Nephron progenitor cell (in vitro differentiated cells): Measurements from ENCODE around the gene SBF1.

ENCODE experiments used
- DNase-seq: peaks from one replicate; pipeline ENCODE4 v3.0.0; 2021
- H3K27ac Mint-ChIP-seq: 2 replicates; pipeline ENCODE4 v1.8.0; 2021; ENCODE audit warnings: mild to moderate bottlenecking, moderate library complexity, mixed read lengths
- H3K27me3 Mint-ChIP-seq: 2 replicates; pipeline ENCODE4 v1.8.0; 2021; ENCODE audit warnings: mild to moderate bottlenecking, low read depth, mixed read lengths; ENCODE audit not compliant: poor library complexity
- H3K36me3 Mint-ChIP-seq: 2 replicates; pipeline ENCODE4 v1.8.0; 2021; ENCODE audit warnings: low read depth, mixed read lengths
- H3K4me1 Mint-ChIP-seq: 2 replicates; pipeline ENCODE4 v1.8.0; 2021; ENCODE audit warnings: mixed read lengths
- H3K4me3 Mint-ChIP-seq: 2 replicates; pipeline ENCODE4 v1.8.0; 2021; ENCODE audit warnings: mild to moderate bottlenecking, moderate library complexity, mixed read lengths
- H3K9me3 Mint-ChIP-seq: 2 replicates; pipeline ENCODE4 v1.8.0; 2021; ENCODE audit warnings: mild to moderate bottlenecking, moderate library complexity, mixed read lengths
- CTCF ChIP-seq: fragments of 200-600 bp; sonication (generic); IDR thresholded peaks from 2 replicates; pipeline ENCODE4 v1.5.0; 2021; ENCODE audit warnings: antibody characterized with exemption

SBF1 gene

DNA sequence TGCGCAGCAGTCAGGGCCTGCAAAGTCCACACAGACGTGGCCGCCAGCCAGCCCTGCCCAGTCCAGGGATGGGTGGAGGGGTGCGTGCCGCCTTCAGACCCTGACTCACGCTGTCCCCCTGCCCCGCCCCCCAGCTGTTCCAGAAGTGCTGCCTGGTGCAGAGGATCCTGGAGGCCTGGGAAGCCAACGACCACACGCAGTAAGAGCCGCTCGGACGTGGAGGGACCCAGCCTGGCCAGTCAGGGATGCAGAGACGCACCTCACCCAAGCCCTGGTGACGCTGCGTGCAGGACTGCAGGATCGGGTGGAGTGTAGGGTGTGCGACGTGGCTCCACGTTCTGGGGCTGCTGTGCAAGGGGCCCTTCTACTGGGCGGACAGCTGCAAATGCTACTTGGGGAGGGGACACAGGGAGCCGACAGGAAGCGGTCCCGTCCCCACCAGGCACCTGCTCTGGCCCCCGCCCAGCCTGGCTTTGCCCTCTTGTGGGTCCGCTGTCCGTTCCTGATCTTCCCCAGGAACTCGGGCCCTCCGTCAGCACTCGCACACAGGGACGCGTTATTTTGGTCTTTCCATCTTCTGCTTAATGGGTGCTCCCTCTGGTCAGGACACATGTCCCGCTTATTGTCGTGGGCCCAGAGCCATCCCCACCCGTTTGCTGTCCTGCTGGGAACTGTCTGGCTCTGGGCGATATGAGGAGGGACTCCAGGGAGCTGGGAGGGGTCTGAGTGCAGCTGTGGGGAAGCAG lies 42.5 kb downstream of the SBF1 start:
- Mint-ChIP-seq H3K27me3 (no peaks in the 10 kb centered on the region), H3K27ac (no peak overlapping the region), H3K4me1 (no peaks in the 10 kb centered on the region), H3K9me3 (peaks cover 4% of the 10 kb centered on the region), H3K4me3 (no peak overlapping the region), H3K36me3 (peaks cover 42% of the 10 kb centered on the region)
- no peak for TF ChIP-seq CTCF
- DNase-seq, result no peak

GRCh38 chr22:50425179-50425916 lies 49.5 kb downstream of the SBF1 start:
- Mint-ChIP-seq H3K9me3 (peaks cover 7% of the 10 kb centered on the region), H3K4me3 (no peak overlapping the region), H3K36me3 (peaks cover 65% of the 10 kb centered on the region), H3K27ac (peak overlapping the region; percentile 4), H3K4me1 (no peaks in the 10 kb centered on the region), H3K27me3 (no peaks in the 10 kb centered on the region)
- no peak for DNase-seq
- TF ChIP-seq CTCF, result no peak

- Mint-ChIP-seq H3K4me1 (no peaks in the 10 kb centered on the region), H3K4me3 (no peak overlapping the region), H3K27ac (no peak overlapping the region), H3K9me3 (peaks cover 7% of the 10 kb centered on the region), H3K27me3 (peaks cover 4% of the 10 kb centered on the region), H3K36me3 (peaks cover 65% of the 10 kb centered on the region)
- TF ChIP-seq CTCF, result no peak
- no peak for DNase-seq
Measured at GRCh38 chr22:50423956-50424355, 50.9 kb downstream of the SBF1 start.

DNA sequence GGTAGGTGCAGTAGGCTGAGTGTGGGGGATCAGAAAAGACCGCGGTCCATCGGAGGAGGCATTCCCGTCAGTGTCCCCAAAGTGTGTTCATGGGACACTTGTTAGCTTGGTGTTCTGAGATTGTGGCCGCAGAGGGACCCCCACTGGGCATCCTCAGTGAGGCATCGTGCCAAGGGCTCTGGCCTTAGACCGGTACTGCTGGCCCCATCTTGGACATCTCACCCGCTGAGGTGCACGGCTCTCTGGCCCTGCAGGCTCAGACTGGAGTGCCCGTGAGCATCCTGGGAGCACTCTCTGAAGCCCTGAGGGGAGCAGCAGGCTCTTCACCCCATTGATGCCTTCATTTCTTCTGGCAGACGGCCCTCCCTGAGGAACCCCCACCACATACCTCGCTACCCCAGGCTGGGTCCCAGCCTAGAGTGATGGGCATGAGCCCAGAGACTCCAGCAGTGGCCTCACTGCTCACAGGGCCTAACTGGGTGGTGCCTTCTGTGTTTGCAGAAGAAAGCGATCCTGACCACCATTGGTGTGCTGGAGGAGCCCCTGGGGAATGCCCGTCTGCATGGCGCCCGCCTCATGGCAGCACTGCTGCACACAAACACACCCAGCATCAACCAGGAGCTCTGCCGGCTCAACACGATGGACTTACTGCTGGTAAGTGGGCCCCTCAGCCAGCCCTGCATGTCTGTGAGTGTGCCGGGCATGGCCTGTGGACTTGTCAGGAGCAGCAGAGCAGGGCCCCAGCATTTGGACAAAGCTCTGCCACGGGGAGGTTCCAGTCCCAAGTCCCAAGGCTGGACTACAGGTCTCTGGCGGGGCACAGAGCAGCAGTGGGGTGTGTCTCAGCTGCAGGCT lies 51.6 kb downstream of the SBF1 start:
- no peak for TF ChIP-seq CTCF
- Mint-ChIP-seq H3K27me3 (peaks cover 4% of the 10 kb centered on the region), H3K4me1 (no peaks in the 10 kb centered on the region), H3K27ac (no peak overlapping the region), H3K36me3 (peaks cover 58% of the 10 kb centered on the region), H3K9me3 (peaks cover 5% of the 10 kb centered on the region), H3K4me3 (no peak overlapping the region)
- no peak for DNase-seq

DNA sequence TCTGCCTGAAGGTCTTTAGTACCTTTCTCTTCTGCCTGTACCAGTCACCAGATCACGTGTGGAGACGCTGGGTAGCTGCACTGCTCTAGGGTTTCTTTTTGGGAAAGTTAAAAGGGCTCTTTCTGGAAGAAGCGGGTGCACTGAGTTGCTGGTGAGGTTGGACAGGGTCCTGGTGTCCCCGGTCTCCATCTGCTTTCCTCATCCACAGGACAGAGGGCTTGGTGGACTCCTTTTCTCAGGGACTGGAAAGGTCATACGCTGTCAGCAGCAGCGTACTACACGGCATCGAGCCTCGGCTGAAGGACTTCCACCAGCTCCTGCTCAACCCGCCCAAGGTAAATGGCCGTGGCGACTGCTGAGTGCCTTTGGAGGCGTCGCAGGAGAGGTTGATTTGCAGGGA lies 52.8 kb downstream of the SBF1 start:
- no peak for DNase-seq
- Mint-ChIP-seq H3K36me3 (peaks cover 54% of the 10 kb centered on the region), H3K27me3 (peaks cover 4% of the 10 kb centered on the region)

More for the DNA sequence above, 52.8 kb downstream of the SBF1 start:
- Mint-ChIP-seq H3K9me3 (peaks cover under 1% of the 10 kb centered on the region), H3K27ac (no peak overlapping the region), H3K4me1 (no peaks in the 10 kb centered on the region), H3K4me3 (no peak overlapping the region)
- TF ChIP-seq CTCF, result no peak
